ENCODE results near the gene KRT76. TPM values are rescaled to one million over a fixed set of nuclear protein-coding genes. Genes with fewer than 3 reads are reported as not detected.

KRT76 gene
- polyA plus RNA-seq (2013, experiment 1 of 2), result not detected
- polyA plus RNA-seq (2013, experiment 2 of 2), result not detected

GRCh38 chr12:52776913-52777395, at the start of gene KRT76:
KRT76 (minus strand) TSS chr12:52777345; CDS start chr12:52777291, 54 bp downstream.
- H2BK15ac ChIP-seq (replicated peaks; ENCODE audit: low read depth), result no peak within 1 kb of the TSS
- no peak within 1 kb of the TSS for H2BK5ac ChIP-seq (ENCODE audit: low read length)
- no CpG with 5 or more reads among the region's 8 CpGs for WGBS (ENCODE audit: extremely low coverage, insufficient coverage, low lambda C conversion rate)
- H3K56ac ChIP-seq (ENCODE audit: low read length), result no peak within 1 kb of the TSS
- H3K4me3 ChIP-seq (ENCODE audit: low read length), result no peak within 1 kb of the TSS
- H3K36me3 ChIP-seq (ENCODE audit: control insufficient read depth, insufficient read depth, low read length), result no peaks in the 10 kb centered on the region
- H3K23ac ChIP-seq (ENCODE audit: low read length), result no peak within 1 kb of the TSS
- H3K9ac ChIP-seq (ENCODE audit: low read length), result no peak within 1 kb of the TSS
- H3K27ac ChIP-seq (ENCODE audit: low read depth, low read length), result no peak within 1 kb of the TSS
- no peak within 1 kb of the TSS for H3K4ac ChIP-seq (ENCODE audit: low read depth, low read length)
- no peak within 1 kb of the TSS for H2BK120ac ChIP-seq (ENCODE audit: low read depth, low read length)
- no peaks in the 10 kb centered on the region for H3K4me1 ChIP-seq (ENCODE audit: control insufficient read depth, low read depth, low read length)
- no peak within 1 kb of the TSS for H3K4me2 ChIP-seq (ENCODE audit: low read length)
- no peak within 1 kb of the TSS for H4K8ac ChIP-seq (ENCODE audit: low read depth, low read length)
- H3K18ac ChIP-seq (ENCODE audit: low read length), result no peak within 1 kb of the TSS
- H3K27me3 ChIP-seq (ENCODE audit: insufficient read depth, low read length, poor library complexity), result no peaks in the 10 kb centered on the region
- H3K79me1 ChIP-seq (ENCODE audit: low read length), result no peaks in the 10 kb centered on the region
- no peak for DNase-seq
- H4K5ac ChIP-seq (ENCODE audit: low read length), result no peak within 1 kb of the TSS
- no peaks in the 10 kb centered on the region for H3K79me2 ChIP-seq (ENCODE audit: control insufficient read depth, insufficient read depth, low read length)
- no peak within 1 kb of the TSS for H2AK5ac ChIP-seq (ENCODE audit: low read length)

GRCh38 chr12:52825961-52826360, 48.8 kb upstream of the KRT76 start:
- no peak overlapping the region for H2AK5ac ChIP-seq (ENCODE audit: low read length)

GRCh38 chr12:52824741-52825410, 47.7 kb upstream of the KRT76 start:
- Histone ChIP-seq H3K18ac (ENCODE audit: low read length) (no peak overlapping the region), H4K8ac (ENCODE audit: low read depth, low read length) (no peak overlapping the region), H4K5ac (ENCODE audit: low read length) (no peak overlapping the region), H3K4me1 (ENCODE audit: control insufficient read depth, low read depth, low read length) (no peaks in the 10 kb centered on the region), H3K23ac (ENCODE audit: low read length) (no peak overlapping the region), H3K4me3 (ENCODE audit: low read length) (no peak overlapping the region), H2BK15ac (replicated peaks; ENCODE audit: low read depth) (no peak overlapping the region), H3K56ac (ENCODE audit: low read length) (no peak overlapping the region), H3K9ac (ENCODE audit: low read length) (no peak overlapping the region), H3K4ac (ENCODE audit: low read depth, low read length) (no peak overlapping the region), H3K4me2 (ENCODE audit: low read length) (no peak overlapping the region), H3K79me2 (ENCODE audit: control insufficient read depth, insufficient read depth, low read length) (no peaks in the 10 kb centered on the region), H3K27ac (ENCODE audit: low read depth, low read length) (no peak overlapping the region), H3K79me1 (ENCODE audit: low read length) (no peaks in the 10 kb centered on the region), H2BK5ac (ENCODE audit: low read length) (no peak overlapping the region), H2AK5ac (ENCODE audit: low read length) (no peak overlapping the region), H3K27me3 (ENCODE audit: insufficient read depth, low read length, poor library complexity) (no peaks in the 10 kb centered on the region), H2BK120ac (ENCODE audit: low read depth, low read length) (no peak overlapping the region), H3K36me3 (ENCODE audit: control insufficient read depth, insufficient read depth, low read length) (no peaks in the 10 kb centered on the region)
- no CpG with 5 or more reads among the region's 5 CpGs for WGBS (ENCODE audit: extremely low coverage, insufficient coverage, low lambda C conversion rate)
- no peak for DNase-seq

More at GRCh38 chr12:52825961-52826360, 48.8 kb upstream of the KRT76 start:
- no CpG with 5 or more reads among the region's 4 CpGs for WGBS (ENCODE audit: extremely low coverage, insufficient coverage, low lambda C conversion rate)
- Histone ChIP-seq H3K27ac (ENCODE audit: low read depth, low read length) (no peak overlapping the region), H3K27me3 (ENCODE audit: insufficient read depth, low read length, poor library complexity) (no peaks in the 10 kb centered on the region), H3K4me3 (ENCODE audit: low read length) (no peak overlapping the region), H2BK15ac (replicated peaks; ENCODE audit: low read depth) (no peak overlapping the region), H4K8ac (ENCODE audit: low read depth, low read length) (no peak overlapping the region), H3K36me3 (ENCODE audit: control insufficient read depth, insufficient read depth, low read length) (no peaks in the 10 kb centered on the region), H3K56ac (ENCODE audit: low read length) (no peak overlapping the region), H2BK120ac (ENCODE audit: low read depth, low read length) (no peak overlapping the region), H3K4me1 (ENCODE audit: control insufficient read depth, low read depth, low read length) (no peaks in the 10 kb centered on the region), H3K4ac (ENCODE audit: low read depth, low read length) (no peak overlapping the region), H4K5ac (ENCODE audit: low read length) (no peak overlapping the region), H3K18ac (ENCODE audit: low read length) (no peak overlapping the region), H3K23ac (ENCODE audit: low read length) (no peak overlapping the region), H2BK5ac (ENCODE audit: low read length) (no peak overlapping the region), H3K4me2 (ENCODE audit: low read length) (no peak overlapping the region), H3K79me1 (ENCODE audit: low read length) (no peaks in the 10 kb centered on the region), H3K79me2 (ENCODE audit: control insufficient read depth, insufficient read depth, low read length) (no peaks in the 10 kb centered on the region), H3K9ac (ENCODE audit: low read length) (no peak overlapping the region)
- no peak for DNase-seq

GRCh38 chr12:52823761-52824450, 46.8 kb upstream of the KRT76 start:
- H3K4me1 ChIP-seq (ENCODE audit: control insufficient read depth, low read depth, low read length), result no peaks in the 10 kb centered on the region
- H3K4ac ChIP-seq (ENCODE audit: low read depth, low read length), result no peak overlapping the region
- no peak overlapping the region for H2BK15ac ChIP-seq (replicated peaks; ENCODE audit: low read depth)
- H3K27ac ChIP-seq (ENCODE audit: low read depth, low read length), result no peak overlapping the region
- no peak overlapping the region for H4K5ac ChIP-seq (ENCODE audit: low read length)
- H3K79me1 ChIP-seq (ENCODE audit: low read length), result no peaks in the 10 kb centered on the region
- no peaks in the 10 kb centered on the region for H3K27me3 ChIP-seq (ENCODE audit: insufficient read depth, low read length, poor library complexity)
- H3K56ac ChIP-seq (ENCODE audit: low read length), result no peak overlapping the region
- no peaks in the 10 kb centered on the region for H3K79me2 ChIP-seq (ENCODE audit: control insufficient read depth, insufficient read depth, low read length)
- WGBS (ENCODE audit: extremely low coverage, insufficient coverage, low lambda C conversion rate), result no CpG with 5 or more reads among the region's 15 CpGs
- no peak overlapping the region for H3K4me3 ChIP-seq (ENCODE audit: low read length)
- no peak for DNase-seq
- H3K23ac ChIP-seq (ENCODE audit: low read length), result no peak overlapping the region
- no peak overlapping the region for H2BK5ac ChIP-seq (ENCODE audit: low read length)
- no peaks in the 10 kb centered on the region for H3K36me3 ChIP-seq (ENCODE audit: control insufficient read depth, insufficient read depth, low read length)
- no peak overlapping the region for H3K4me2 ChIP-seq (ENCODE audit: low read length)
- no peak overlapping the region for H3K9ac ChIP-seq (ENCODE audit: low read length)
- no peak overlapping the region for H2BK120ac ChIP-seq (ENCODE audit: low read depth, low read length)
- H3K18ac ChIP-seq (ENCODE audit: low read length), result no peak overlapping the region
- H2AK5ac ChIP-seq (ENCODE audit: low read length), result no peak overlapping the region
- no peak overlapping the region for H4K8ac ChIP-seq (ENCODE audit: low read depth, low read length)

GRCh38 chr12:52822771-52823510, 45.8 kb upstream of the KRT76 start:
- H3K27ac ChIP-seq (ENCODE audit: low read depth, low read length), result no peak overlapping the region
- H3K4me2 ChIP-seq (ENCODE audit: low read length), result no peak overlapping the region
- H4K5ac ChIP-seq (ENCODE audit: low read length), result no peak overlapping the region
- H3K23ac ChIP-seq (ENCODE audit: low read length), result no peak overlapping the region
- no peak overlapping the region for H3K4ac ChIP-seq (ENCODE audit: low read depth, low read length)
- H3K27me3 ChIP-seq (ENCODE audit: insufficient read depth, low read length, poor library complexity), result no peaks in the 10 kb centered on the region
- H3K4me1 ChIP-seq (ENCODE audit: control insufficient read depth, low read depth, low read length), result no peaks in the 10 kb centered on the region
- WGBS (ENCODE audit: extremely low coverage, insufficient coverage, low lambda C conversion rate), result no CpG with 5 or more reads among the region's 16 CpGs
- no peaks in the 10 kb centered on the region for H3K79me1 ChIP-seq (ENCODE audit: low read length)
- no peaks in the 10 kb centered on the region for H3K79me2 ChIP-seq (ENCODE audit: control insufficient read depth, insufficient read depth, low read length)
- H2AK5ac ChIP-seq (ENCODE audit: low read length), result no peak overlapping the region
- H3K56ac ChIP-seq (ENCODE audit: low read length), result no peak overlapping the region
- H3K36me3 ChIP-seq (ENCODE audit: control insufficient read depth, insufficient read depth, low read length), result no peaks in the 10 kb centered on the region
- H3K9ac ChIP-seq (ENCODE audit: low read length), result no peak overlapping the region
- H4K8ac ChIP-seq (ENCODE audit: low read depth, low read length), result no peak overlapping the region
- DNase-seq, result no peak
- no peak overlapping the region for H2BK15ac ChIP-seq (replicated peaks; ENCODE audit: low read depth)
- no peak overlapping the region for H3K4me3 ChIP-seq (ENCODE audit: low read length)
- H3K18ac ChIP-seq (ENCODE audit: low read length), result no peak overlapping the region
- no peak overlapping the region for H2BK5ac ChIP-seq (ENCODE audit: low read length)
- H2BK120ac ChIP-seq (ENCODE audit: low read depth, low read length), result no peak overlapping the region

Measured in mesendoderm (in vitro differentiated cells).